GM23248 (cell line): ENCODE results near the gene TMEM187.

ENCODE experiments used
- EZH2 ChIP-seq: fragments of 200-600 bp; sonication (generic); IDR thresholded peaks from 2 replicates; pipeline ENCODE4 v1.6.1; 2018; ENCODE audit warnings: antibody characterized with exemption, mild to moderate bottlenecking; ENCODE audit not compliant: insufficient read depth, poor library complexity, severe bottlenecking
- EZH2phosphoT487 ChIP-seq: fragments of 200-600 bp; sonication (generic); IDR thresholded peaks from 2 replicates; pipeline ENCODE4 v1.6.1; 2018; ENCODE audit warnings: antibody characterized with exemption, moderate library complexity, mild to moderate bottlenecking, low read depth; ENCODE audit not compliant: insufficient read depth

- TF ChIP-seq EZH2 (no peak), EZH2phosphoT487 (no peak)
Measured at GRCh38 chrX:154019061-154019621, 46.6 kb downstream of the TMEM187 start.
